ENCODE results near the gene FHOD3.

DNA sequence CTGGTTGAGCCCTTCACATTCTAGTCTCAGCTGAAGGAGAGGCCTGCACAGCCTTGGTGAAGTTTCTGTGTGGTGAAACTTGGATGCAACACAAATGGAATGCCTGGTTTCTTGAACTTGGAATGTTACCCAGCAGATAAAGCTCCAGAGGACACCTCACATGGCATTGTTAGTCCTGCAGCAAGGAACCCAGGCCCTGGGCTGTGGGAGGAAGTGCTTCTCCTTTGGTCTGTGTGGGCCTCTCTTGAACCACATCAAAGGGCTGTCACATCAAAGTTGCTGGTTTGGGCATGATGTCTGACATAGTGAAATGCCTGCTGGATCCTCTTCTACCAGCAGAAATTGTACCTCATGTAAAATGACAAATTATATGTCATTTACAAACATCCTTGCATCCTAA, 198.5 kb downstream of the FHOD3 start:
- TF ChIP-seq CTCF (IDR thresholded peaks at IDR 0.05) (no peak), POLR2A (IDR thresholded peaks at IDR 0.05) (no peak)
